SK-N-SH (cell line): ENCODE results near the gene OXGR1. TPM values are rescaled to one million over a fixed set of nuclear protein-coding genes. Genes with fewer than 3 reads are reported as not detected.

ENCODE experiments used
- CTCF ChIA-PET: fragments of 300-600, 350-600 bp; formaldehyde crosslinking; extraction: SDS; loops from one replicate; lab custom pipeline; 2021; lab: Yijun Ruan, JAX
- POLR2A ChIA-PET: fragments of 350-600 bp; sonication (Branson Sonifier 250); formaldehyde crosslinking; extraction: SDS; loops from one replicate; lab custom pipeline; 2020; ENCODE audit warnings: antibody characterized with exemption, inconsistent platforms; lab: Yijun Ruan, JAX
- DNase-seq: peaks from one replicate; pipeline ENCODE4 v3.0.0; 2012
- H2AFZ ChIP-seq: fragments of 200-600 bp; sonication (generic); 2 replicates; pipeline ENCODE4 v1.8.1; 2016; ENCODE audit warnings: antibody characterized with exemption, mild to moderate bottlenecking, low read depth
- H3F3A ChIP-seq: fragments of 200-600 bp; sonication (generic); replicated peaks from 2 replicates; pipeline ENCODE3; 2016; ENCODE audit warnings: antibody characterized with exemption, mild to moderate bottlenecking; ENCODE audit not compliant: insufficient read depth
- H3K27ac ChIP-seq, 2 experiments: fragments of 200-500 bp in 1 of 2; fragments of 200-600 bp in 1 of 2; sonication (Bioruptor generic) in 1 of 2; sonication (generic), shearing (Covaris generic) in 1 of 2; 2 replicates each; pipeline versions ENCODE4 v1.5.1 to v1.6.1; 2014 to 2016; ENCODE audit warnings: low read depth in 2 of 2, inconsistent platforms in 1 of 2, low read length in 1 of 2, mild to moderate bottlenecking in 1 of 2, mixed read lengths in 1 of 2
- H3K27me3 ChIP-seq: fragments of 200-600 bp; sonication (generic), shearing (Covaris generic); 2 replicates; pipeline ENCODE4 v1.6.1; 2016; ENCODE audit warnings: mixed run types; ENCODE audit not compliant: insufficient read depth
- H3K36me3 ChIP-seq, 2 experiments: fragments of 200-500 bp in 1 of 2; fragments of 200-600 bp in 1 of 2; sonication (Bioruptor generic) in 1 of 2; sonication (generic) in 1 of 2; replicated peaks in 1 of 2; 2 replicates each; pipeline versions ENCODE3 to v1.5.1; 2014 to 2016; ENCODE audit warnings: low read length in 1 of 2, mild to moderate bottlenecking in 1 of 2; ENCODE audit not compliant: insufficient read depth in 2 of 2, control insufficient read depth in 1 of 2
- H3K4me1 ChIP-seq, 2 experiments: fragments of 200-500 bp in 1 of 2; fragments of 200-600 bp in 1 of 2; sonication (Bioruptor generic) in 1 of 2; sonication (generic), shearing (Covaris generic) in 1 of 2; 2 replicates each; pipeline versions ENCODE4 v1.5.1 to v1.6.1; 2014 to 2016; ENCODE audit warnings: low read depth in 1 of 2, low read length in 1 of 2, mixed run types in 1 of 2; ENCODE audit not compliant: insufficient read depth in 2 of 2, control insufficient read depth in 1 of 2
- H3K4me2 ChIP-seq: fragments of 200-600 bp; sonication (generic), shearing (Covaris generic); 2 replicates; pipeline ENCODE4 v1.6.1; 2017; ENCODE audit warnings: mixed run types
- H3K4me3 ChIP-seq, 2 experiments: fragments of 200-500 bp in 1 of 2; fragments of 200-600 bp in 1 of 2; sonication (Bioruptor generic) in 1 of 2; sonication (generic), shearing (Covaris generic) in 1 of 2; 2 replicates each; pipeline versions ENCODE4 v1.5.1 to v1.8.1; 2014 to 2016; ENCODE audit warnings: low read depth in 2 of 2, inconsistent platforms in 1 of 2, low read length in 1 of 2, mild to moderate bottlenecking in 1 of 2, mixed read lengths in 1 of 2, moderate library complexity in 1 of 2
- H3K79me2 ChIP-seq: fragments of 200-600 bp; sonication (generic); 2 replicates; pipeline ENCODE4 v1.8.1; 2017; ENCODE audit warnings: mild to moderate bottlenecking; ENCODE audit not compliant: insufficient read depth
- H3K9ac ChIP-seq: fragments of 200-600 bp; sonication (generic); 2 replicates; pipeline ENCODE4 v1.6.1; 2017; ENCODE audit warnings: mixed run types
- H3K9me2 ChIP-seq: fragments of 200-600 bp; sonication (generic); 2 replicates; pipeline ENCODE4 v1.6.1; 2017; ENCODE audit warnings: mixed run types
- H3K9me3 ChIP-seq: fragments of 200-600 bp; sonication (generic); 2 replicates; pipeline ENCODE4 v1.6.1; 2017; ENCODE audit warnings: mixed run types, mild to moderate bottlenecking, moderate library complexity
- H4K20me1 ChIP-seq: fragments of 200-600 bp; sonication (generic); 2 replicates; pipeline ENCODE4 v1.6.1; 2017; ENCODE audit warnings: mild to moderate bottlenecking, mixed run types; ENCODE audit not compliant: insufficient read depth
- ELF1 ChIP-seq: IDR thresholded peaks from 2 replicates; pipeline ENCODE4 v1.4.0; 2012
- FOXJ3 ChIP-seq: sonication (generic); formaldehyde crosslinking; IDR thresholded peaks from 2 replicates; pipeline ENCODE4 v1.5.1; 2020; ENCODE audit warnings: mild to moderate bottlenecking, missing genetic modification reagents
- GABPA ChIP-seq: IDR thresholded peaks from 2 replicates; pipeline ENCODE4 v1.4.0; 2012; ENCODE audit warnings: low read depth, mild to moderate bottlenecking
- RAD21 ChIP-seq: IDR thresholded peaks from 2 replicates; pipeline ENCODE4 v1.6.1; 2012; ENCODE audit warnings: mild to moderate bottlenecking, low read length
- RFX5 ChIP-seq: IDR thresholded peaks from 2 replicates; pipeline ENCODE4 v1.6.1; 2012; ENCODE audit warnings: mild to moderate bottlenecking, improper control_type of control experiment, low read length
- RXRA ChIP-seq: IDR thresholded peaks from 2 replicates; pipeline ENCODE4 v1.4.0; 2012; ENCODE audit warnings: low read depth, mild to moderate bottlenecking, borderline replicate concordance
- SMC3 ChIP-seq: IDR thresholded peaks from 2 replicates; pipeline ENCODE4 v1.6.1; 2012; ENCODE audit warnings: low read depth, low read length, improper control_type of control experiment
- YY1 ChIP-seq: IDR thresholded peaks from 2 replicates; pipeline ENCODE4 v1.4.0; 2012; ENCODE audit warnings: low read depth, mild to moderate bottlenecking
- WGBS: methylation state at CpG from one replicate; pipeline ENCODE4 v1.1.6; 2017; ENCODE audit warnings: low lambda C conversion rate; 5-methylcytosine and 5-hydroxymethylcytosine counted together
- polyA plus RNA-seq, 3 experiments: library from polyadenylated mRNA; depleted of rRNA; stranded (reverse); fragments of >200 nt; gene quantifications; 2 replicates each; pipeline ENCODE4 v1.2.3, GENCODE V29; 2012
- TF ChIP-seq, protein P1 (sequence below): fragments of 200-600 bp; sonication (generic); IDR thresholded peaks from 2 replicates; pipeline ENCODE4 v1.6.1; 2017; ENCODE audit warnings: antibody characterized with exemption, mild to moderate bottlenecking, moderate library complexity

Gene OXGR1
- polyA plus RNA-seq, 1 of the 3 experiments (the other 2 are of a cell fraction): not detected

DNA sequence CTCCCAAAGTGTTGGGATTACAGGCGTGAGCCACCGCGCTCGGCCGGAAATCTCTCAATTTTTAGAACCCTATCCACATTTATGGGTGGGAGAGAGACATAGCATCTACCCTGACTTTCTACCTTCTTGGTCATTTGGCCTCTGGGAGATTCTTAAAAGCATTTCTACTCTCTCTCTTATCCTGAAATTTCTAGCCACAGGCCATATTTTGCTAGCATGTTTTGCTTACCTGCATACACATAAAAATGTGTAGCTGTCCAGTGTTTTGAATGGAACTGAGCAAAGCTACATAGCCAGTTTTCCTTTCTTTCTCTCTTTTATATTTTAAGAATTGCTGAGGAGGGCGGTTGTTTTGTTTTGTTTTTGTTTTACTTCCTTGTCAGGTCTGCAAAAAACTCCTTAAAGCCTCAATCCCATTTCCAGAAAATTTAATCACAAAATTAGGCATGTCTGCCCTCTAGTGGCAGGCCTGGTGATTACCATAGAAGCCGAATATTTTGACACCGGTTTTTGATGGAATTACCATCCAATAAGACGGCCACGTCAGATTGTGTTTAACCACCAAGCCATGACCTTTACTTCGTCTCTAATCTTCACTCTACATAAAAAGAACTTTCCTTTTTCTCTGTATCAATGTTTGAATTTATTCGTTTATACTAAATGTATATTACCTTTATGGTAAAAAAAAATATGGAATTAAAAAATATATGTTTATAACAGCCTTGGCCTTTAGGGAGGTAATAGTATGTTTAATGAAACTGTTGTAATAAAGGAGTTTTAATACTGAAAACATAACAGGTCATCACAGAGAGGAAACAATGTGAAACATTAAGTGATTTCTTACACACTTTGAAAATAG, 34.4 kb upstream of the OXGR1 start:
- peaks cover 9% of the 10 kb centered on the region for H3F3A ChIP-seq
- peak; percentile 69 for DNase-seq
- no peaks in the 10 kb centered on the region for H3K79me2 ChIP-seq
- no peaks in the 10 kb centered on the region for H3K27me3 ChIP-seq
- H2AFZ ChIP-seq: no peak overlapping the region
- no peak overlapping the region for H3K27ac ChIP-seq
- no peaks in the 10 kb centered on the region for H3K9me3 ChIP-seq
- H3K9ac ChIP-seq: no peak overlapping the region
- TF ChIP-seq SMC3 (peak; percentile 61), RAD21 (peak; percentile 87), RXRA (no peak), FOXJ3 (CRISPR knock-in tag) (no peak)
- TF ChIP-seq, protein P1, sequence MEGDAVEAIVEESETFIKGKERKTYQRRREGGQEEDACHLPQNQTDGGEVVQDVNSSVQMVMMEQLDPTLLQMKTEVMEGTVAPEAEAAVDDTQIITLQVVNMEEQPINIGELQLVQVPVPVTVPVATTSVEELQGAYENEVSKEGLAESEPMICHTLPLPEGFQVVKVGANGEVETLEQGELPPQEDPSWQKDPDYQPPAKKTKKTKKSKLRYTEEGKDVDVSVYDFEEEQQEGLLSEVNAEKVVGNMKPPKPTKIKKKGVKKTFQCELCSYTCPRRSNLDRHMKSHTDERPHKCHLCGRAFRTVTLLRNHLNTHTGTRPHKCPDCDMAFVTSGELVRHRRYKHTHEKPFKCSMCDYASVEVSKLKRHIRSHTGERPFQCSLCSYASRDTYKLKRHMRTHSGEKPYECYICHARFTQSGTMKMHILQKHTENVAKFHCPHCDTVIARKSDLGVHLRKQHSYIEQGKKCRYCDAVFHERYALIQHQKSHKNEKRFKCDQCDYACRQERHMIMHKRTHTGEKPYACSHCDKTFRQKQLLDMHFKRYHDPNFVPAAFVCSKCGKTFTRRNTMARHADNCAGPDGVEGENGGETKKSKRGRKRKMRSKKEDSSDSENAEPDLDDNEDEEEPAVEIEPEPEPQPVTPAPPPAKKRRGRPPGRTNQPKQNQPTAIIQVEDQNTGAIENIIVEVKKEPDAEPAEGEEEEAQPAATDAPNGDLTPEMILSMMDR: peak; percentile 96
- TF ChIP-seq, all 33 proteins: peak for 3
- 0 out of 2 replicates have a peak, but pooled peaks cover 3% of the 10 kb centered on the region for H3K9me2 ChIP-seq
- WGBS: 40% methylated on average over 12 of the region's 12 CpGs
- no peaks in the 10 kb centered on the region for H4K20me1 ChIP-seq
- no peak overlapping the region; a peak in 1 of 4 replicates for H3K4me3 ChIP-seq
- POLR2A ChIA-PET: no interaction called here
- no peak overlapping the region for H3K4me2 ChIP-seq
- H3K36me3 ChIP-seq: no peaks in the 10 kb centered on the region
- H3K4me1 ChIP-seq: no peaks in the 10 kb centered on the region
- CTCF ChIA-PET: interaction anchor here (0.6 to 1.3 kb wide), 4 partner anchors 9 to 357 kb away, joined by 3 to 5 read pairs (median 4); no protein-coding TSS in a partner anchor

DNA sequence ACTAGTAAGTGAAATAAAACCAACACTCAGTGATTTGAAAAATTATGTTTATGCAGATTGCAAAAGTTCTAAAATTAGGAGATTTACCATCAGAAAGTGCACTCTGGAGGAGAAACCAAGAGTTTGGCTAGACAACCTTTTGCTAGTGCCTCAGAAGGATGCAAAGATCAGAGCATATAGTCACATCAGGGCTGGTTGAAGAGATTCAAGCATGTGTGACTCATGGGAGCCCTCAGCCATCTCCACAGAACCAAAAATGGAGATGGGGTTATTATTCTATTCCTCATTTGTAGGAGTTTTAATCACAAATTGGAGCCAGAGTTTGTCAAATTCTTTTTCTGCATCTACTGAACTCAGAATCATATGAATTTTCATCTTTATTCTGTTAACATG, 32.9 kb upstream of the OXGR1 start:
- Histone ChIP-seq H3K27me3 (no peaks in the 10 kb centered on the region), H3K9me3 (no peaks in the 10 kb centered on the region), H3K27ac (no peak overlapping the region), H3K4me3 (no peak overlapping the region), H4K20me1 (no peaks in the 10 kb centered on the region), H3K36me3 (no peaks in the 10 kb centered on the region), H3F3A (peaks cover 9% of the 10 kb centered on the region), H2AFZ (no peak overlapping the region), H3K9ac (no peak overlapping the region), H3K9me2 (no peaks in the 10 kb centered on the region), H3K4me1 (no peaks in the 10 kb centered on the region), H3K79me2 (no peaks in the 10 kb centered on the region), H3K4me2 (no peak overlapping the region)
- ChIA-PET POLR2A (no interaction called here), CTCF (interaction anchor here (0.7 kb wide), 1 partner anchor 9 kb away, joined by 3 read pairs; no protein-coding TSS in a partner anchor)
- TF ChIP-seq GABPA: no peak
- no peak for TF ChIP-seq ELF1
- TF ChIP-seq FOXJ3 (CRISPR knock-in tag): no peak
- TF ChIP-seq RFX5: no peak
- no peak for TF ChIP-seq YY1
- DNase-seq: no peak
